Retinal pigment epithelial cell (primary cell): ENCODE measurements around the gene GNG13.

Experiments
- DNase-seq: peaks from one replicate; pipeline ENCODE4 v3.0.0-alpha.2; 2010; ENCODE audit warnings: low read depth
- H3K4me3 ChIP-seq: 2 replicates; pipeline ENCODE4 v1.5.1; 2011; ENCODE audit warnings: mild to moderate bottlenecking, low read length, control low read depth, moderate library complexity
- TF ChIP-seq, protein P1 (sequence below): conservative IDR thresholded peaks from 2 replicates; pipeline ENCODE4 v1.5.1; 2011; ENCODE audit warnings: low read depth, low read length, control low read depth, inconsistent platforms

The GNG13 gene

DNA sequence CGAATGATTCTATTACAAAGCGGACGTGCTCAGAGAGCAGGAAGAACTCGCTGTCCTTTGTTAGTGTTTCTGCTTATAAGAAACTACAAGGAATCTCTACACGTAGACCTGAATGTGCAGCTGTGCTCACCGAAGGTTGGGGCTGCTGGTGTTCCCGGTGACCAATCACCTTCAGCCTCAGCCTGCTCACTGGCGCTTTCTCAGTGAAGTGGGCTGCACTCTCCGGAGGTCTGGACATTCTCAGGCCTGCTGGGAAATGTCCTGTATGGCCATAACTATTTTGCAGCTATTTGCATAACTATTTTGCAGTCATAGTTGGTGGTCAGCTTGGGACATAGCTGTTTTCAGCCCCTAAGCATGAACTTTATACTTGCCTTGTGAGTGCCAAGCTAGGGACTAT lies 50.0 kb downstream of the GNG13 start:
- H3K4me3 ChIP-seq = no peak overlapping the region
- TF ChIP-seq, protein P1, sequence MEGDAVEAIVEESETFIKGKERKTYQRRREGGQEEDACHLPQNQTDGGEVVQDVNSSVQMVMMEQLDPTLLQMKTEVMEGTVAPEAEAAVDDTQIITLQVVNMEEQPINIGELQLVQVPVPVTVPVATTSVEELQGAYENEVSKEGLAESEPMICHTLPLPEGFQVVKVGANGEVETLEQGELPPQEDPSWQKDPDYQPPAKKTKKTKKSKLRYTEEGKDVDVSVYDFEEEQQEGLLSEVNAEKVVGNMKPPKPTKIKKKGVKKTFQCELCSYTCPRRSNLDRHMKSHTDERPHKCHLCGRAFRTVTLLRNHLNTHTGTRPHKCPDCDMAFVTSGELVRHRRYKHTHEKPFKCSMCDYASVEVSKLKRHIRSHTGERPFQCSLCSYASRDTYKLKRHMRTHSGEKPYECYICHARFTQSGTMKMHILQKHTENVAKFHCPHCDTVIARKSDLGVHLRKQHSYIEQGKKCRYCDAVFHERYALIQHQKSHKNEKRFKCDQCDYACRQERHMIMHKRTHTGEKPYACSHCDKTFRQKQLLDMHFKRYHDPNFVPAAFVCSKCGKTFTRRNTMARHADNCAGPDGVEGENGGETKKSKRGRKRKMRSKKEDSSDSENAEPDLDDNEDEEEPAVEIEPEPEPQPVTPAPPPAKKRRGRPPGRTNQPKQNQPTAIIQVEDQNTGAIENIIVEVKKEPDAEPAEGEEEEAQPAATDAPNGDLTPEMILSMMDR = no peak
- no peak for DNase-seq

DNA sequence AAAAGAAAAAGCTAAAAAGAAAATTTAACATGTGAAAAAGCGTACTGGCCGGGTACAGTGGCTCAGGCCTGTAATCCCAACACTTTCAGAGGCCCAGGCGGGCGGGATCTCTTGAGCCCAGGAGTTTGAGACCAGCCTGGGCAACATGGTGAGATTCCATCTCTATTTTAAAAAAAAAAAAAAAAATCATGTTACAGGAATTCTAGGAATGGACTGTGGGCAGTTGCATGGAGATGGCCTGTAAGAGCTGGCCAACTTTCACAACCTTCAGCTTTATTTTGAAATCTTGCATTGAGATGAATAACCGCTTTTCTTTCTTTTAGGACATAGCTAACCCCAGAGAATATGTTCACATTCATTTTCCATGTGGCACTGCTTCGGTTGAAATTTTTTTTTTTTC lies 51.5 kb downstream of the GNG13 start:
- TF ChIP-seq, protein P1 = no peak
- no peak for DNase-seq
- no peak overlapping the region for H3K4me3 ChIP-seq
